DMS 273 treated with DMSO at 0.1 percent for 48 hours (cell line): ENCODE results near the gene PDK2.
"Not testable (repeated sequence)": the region's sequence is repeated elsewhere in the genome, so short reads cannot be mapped to it uniquely, and the experiment has no call there.

Experiments
- DNase-seq: peaks from one replicate; lab custom pipeline; 2025; lab: John Stamatoyannopoulos, UW

Gene PDK2

GRCh38 chr17:50058296-50058953 is 36.7 kb upstream of the PDK2 start:
- no peak for DNase-seq

GRCh38 chr17:50059256-50059655 is 35.9 kb upstream of the PDK2 start:
- DNase-seq, result no peak

GRCh38 chr17:50059759-50060273 is 35.3 kb upstream of the PDK2 start:
- DNase-seq, result no peak

GRCh38 chr17:50060951-50061712 is 34.0 kb upstream of the PDK2 start:
- no peak for DNase-seq

GRCh38 chr17:50061713-50062045 is 33.5 kb upstream of the PDK2 start:
- not testable (repeated sequence) for DNase-seq

- DNase-seq, result peak; percentile 68
Observed at GRCh38 chr17:50062293-50063243, 32.6 kb upstream of the PDK2 start.

- no peak for DNase-seq
Observed at GRCh38 chr17:50063561-50064252, 31.4 kb upstream of the PDK2 start.

- DNase-seq, result no peak
Observed at GRCh38 chr17:50064253-50065001, 30.7 kb upstream of the PDK2 start.

GRCh38 chr17:50065056-50065455 is 30.1 kb upstream of the PDK2 start:
- no peak for DNase-seq

- no peak for DNase-seq
Observed at GRCh38 chr17:50066995-50067394, 28.2 kb upstream of the PDK2 start.

GRCh38 chr17:50067996-50068395 is 27.2 kb upstream of the PDK2 start:
- DNase-seq, result no peak

- DNase-seq, result no peak
Observed at GRCh38 chr17:50070908-50071680, 24.1 kb upstream of the PDK2 start.

GRCh38 chr17:50071692-50072091 is 23.5 kb upstream of the PDK2 start:
- DNase-seq, result no peak

GRCh38 chr17:50072130-50072529 is 23.0 kb upstream of the PDK2 start:
- DNase-seq, result no peak

GRCh38 chr17:50072925-50073324 is 22.2 kb upstream of the PDK2 start:
- DNase-seq, result no peak

- no peak for DNase-seq
Observed at GRCh38 chr17:50074227-50074626, 20.9 kb upstream of the PDK2 start.

GRCh38 chr17:50075446-50076032 is 19.6 kb upstream of the PDK2 start:
- DNase-seq, result no peak

GRCh38 chr17:50076221-50076590 is 18.9 kb upstream of the PDK2 start:
- no peak for DNase-seq

GRCh38 chr17:50076591-50077235 is 18.4 kb upstream of the PDK2 start:
- peak; percentile 16 for DNase-seq
